Measurements from ENCODE around the gene PCYOX1L.

- no peak for TF ChIP-seq CTCF (IDR thresholded peaks at IDR 0.05 in 2 of 3, conservative IDR thresholded peaks at IDR 0.05 in 1 of 3; ENCODE audit: borderline replicate concordance in 1 of 3, insufficient read depth in 1 of 3, low read depth in 2 of 3, low read length in 2 of 3)
- no peak for TF ChIP-seq RAD21 (IDR thresholded peaks at IDR 0.05; ENCODE audit: low read depth)
- no peak for TF ChIP-seq POLR2A (IDR thresholded peaks at IDR 0.05; ENCODE audit: borderline replicate concordance, extremely low read depth, insufficient read depth, insufficient read length)
- TF ChIP-seq ZNF274 (IDR thresholded peaks at IDR 0.05; ENCODE audit: low read depth, low read length): no peak
- no peak for TF ChIP-seq POLR2AphosphoS5 (IDR thresholded peaks at IDR 0.05; ENCODE audit: low read depth, low read length)
- no peak for TF ChIP-seq ZFX (IDR thresholded peaks at IDR 0.05)
- no peak for TF ChIP-seq MAX (IDR thresholded peaks at IDR 0.05)
- no peak for TF ChIP-seq ATF3 (IDR thresholded peaks at IDR 0.05)
- TF ChIP-seq REST (IDR thresholded peaks at IDR 0.05; ENCODE audit: low read depth): no peak
These were observed 52.2 kb downstream of the PCYOX1L start for GRCh38 chr5:149410071-149410470.
